ENCODE results near the gene CDK7. TPM values are rescaled to one million over a fixed set of nuclear protein-coding genes. Genes with fewer than 3 reads are reported as not detected.
"Not testable (repeated sequence)": the region's sequence is repeated elsewhere in the genome, so short reads cannot be mapped to it uniquely, and the experiment has no call there.

Gene CDK7
- total RNA-seq, 2 donors from 2014 or later = 4.0 to 14.5 TPM

DNA sequence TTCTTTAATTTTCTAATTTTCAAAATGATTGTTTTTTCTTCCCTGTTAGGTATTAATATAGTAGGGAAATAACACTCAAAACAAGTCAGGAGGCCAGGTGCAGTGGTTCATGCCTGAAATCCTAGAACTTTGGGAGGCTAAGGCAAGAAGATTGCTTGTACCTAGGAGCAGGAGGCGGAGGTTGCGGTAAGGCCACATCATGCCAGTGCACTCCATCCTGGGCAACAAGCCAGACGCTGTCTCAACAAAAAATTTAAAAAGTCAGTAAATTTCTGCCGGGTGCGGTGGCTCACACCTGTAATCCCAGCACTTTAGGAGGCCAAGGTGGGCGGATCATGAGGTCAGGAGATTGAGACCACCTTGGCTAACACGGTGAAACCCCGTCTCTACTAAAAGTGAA is 10.2 kb upstream of the CDK7 start:
- WGBS, 2 donors = 97% methylated on average over 8 of the region's 8 CpGs
- Histone ChIP-seq H3K36me3 (replicated peaks in 1 of 2; ENCODE audit: insufficient read depth in 1 of 2, low read depth in 2 of 2) (peaks cover 0 to 3% of the 10 kb centered on the region in 2 donors), H3K27ac (no peak overlapping the region), H3K4me3 (no peak overlapping the region), H3K9me3 (no peaks in the 10 kb centered on the region), H3K4me1 (no peaks in the 10 kb centered on the region), H3K27me3 (no peaks in the 10 kb centered on the region)
- TF ChIP-seq POLR2A (IDR thresholded peaks at IDR 0.05) = no peak
- TF ChIP-seq, protein P1, sequence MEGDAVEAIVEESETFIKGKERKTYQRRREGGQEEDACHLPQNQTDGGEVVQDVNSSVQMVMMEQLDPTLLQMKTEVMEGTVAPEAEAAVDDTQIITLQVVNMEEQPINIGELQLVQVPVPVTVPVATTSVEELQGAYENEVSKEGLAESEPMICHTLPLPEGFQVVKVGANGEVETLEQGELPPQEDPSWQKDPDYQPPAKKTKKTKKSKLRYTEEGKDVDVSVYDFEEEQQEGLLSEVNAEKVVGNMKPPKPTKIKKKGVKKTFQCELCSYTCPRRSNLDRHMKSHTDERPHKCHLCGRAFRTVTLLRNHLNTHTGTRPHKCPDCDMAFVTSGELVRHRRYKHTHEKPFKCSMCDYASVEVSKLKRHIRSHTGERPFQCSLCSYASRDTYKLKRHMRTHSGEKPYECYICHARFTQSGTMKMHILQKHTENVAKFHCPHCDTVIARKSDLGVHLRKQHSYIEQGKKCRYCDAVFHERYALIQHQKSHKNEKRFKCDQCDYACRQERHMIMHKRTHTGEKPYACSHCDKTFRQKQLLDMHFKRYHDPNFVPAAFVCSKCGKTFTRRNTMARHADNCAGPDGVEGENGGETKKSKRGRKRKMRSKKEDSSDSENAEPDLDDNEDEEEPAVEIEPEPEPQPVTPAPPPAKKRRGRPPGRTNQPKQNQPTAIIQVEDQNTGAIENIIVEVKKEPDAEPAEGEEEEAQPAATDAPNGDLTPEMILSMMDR (IDR thresholded peaks at IDR 0.05) = no peak
- DNase-seq (peak in 1 of 4 donors; percentile 9), ATAC-seq (no peak)
- intact Hi-C loops (cut with DNase I) = no loop called here

DNA sequence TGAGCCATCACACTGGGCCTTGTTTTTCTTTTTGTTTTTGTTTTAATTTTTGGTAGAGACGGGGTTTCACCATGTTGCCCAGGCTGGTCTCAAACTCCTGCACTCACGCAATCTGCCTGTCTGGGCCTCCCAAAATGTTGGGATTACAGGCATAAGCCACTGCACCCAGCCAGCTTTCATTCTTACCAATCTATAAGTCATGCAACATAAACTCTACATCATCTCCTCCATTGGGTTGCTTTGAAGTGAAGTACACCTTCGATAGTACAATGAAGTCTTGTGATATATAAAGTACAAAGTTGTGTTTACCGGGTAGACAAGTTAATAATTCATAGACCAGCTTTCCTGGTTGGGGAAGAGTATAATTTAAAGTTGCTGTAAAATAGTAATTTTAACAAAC is 8.8 kb upstream of the CDK7 start:
- Histone ChIP-seq H3K27ac (no peak overlapping the region), H3K4me1 (no peaks in the 10 kb centered on the region), H3K9me3 (no peaks in the 10 kb centered on the region), H3K36me3 (replicated peaks in 1 of 2; ENCODE audit: insufficient read depth in 1 of 2, low read depth in 2 of 2) (peaks cover 0 to 3% of the 10 kb centered on the region in 2 donors), H3K4me3 (no peak overlapping the region), H3K27me3 (no peaks in the 10 kb centered on the region)
- intact Hi-C loops (cut with DNase I) = no loop called here
- DNase-seq (no peak), ATAC-seq (no peak)
- no peak for TF ChIP-seq POLR2A (IDR thresholded peaks at IDR 0.05)
- TF ChIP-seq, protein P1 (IDR thresholded peaks at IDR 0.05) = no peak
- 61 to 68% methylated on average over 4 of the region's 4 CpGs for WGBS, 2 donors

DNA sequence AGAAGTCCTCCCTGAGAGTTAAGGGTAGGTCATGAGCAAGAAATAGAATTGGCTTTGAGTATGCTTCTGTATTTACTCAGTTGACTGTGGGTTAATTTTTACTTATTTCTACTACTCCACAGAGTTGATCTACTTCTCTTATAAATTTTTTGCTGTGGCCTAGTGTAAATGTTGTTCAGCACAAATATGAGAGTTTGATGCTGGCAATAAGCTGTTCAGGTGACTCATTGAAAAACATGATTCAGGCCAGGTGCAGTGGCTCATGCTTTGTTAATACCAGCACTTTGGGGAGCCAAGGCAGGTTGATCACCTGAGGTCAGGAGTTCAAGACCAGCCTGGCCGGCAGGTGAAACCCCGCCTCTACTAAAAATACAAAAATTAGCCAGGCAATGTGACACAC is 4.5 kb upstream of the CDK7 start:
- WGBS, 2 donors = 71 to 78% methylated on average over 2 of the region's 2 CpGs
- no peak overlapping the region for H3K27ac ChIP-seq
- intact Hi-C loops (cut with DNase I) = no loop called here
- ATAC-seq (no peak), DNase-seq (peak in 1 of 4 donors; percentile 20)
- H3K9me3 ChIP-seq = no peaks in the 10 kb centered on the region
- H3K4me1 ChIP-seq = no peaks in the 10 kb centered on the region
- no peaks in the 10 kb centered on the region for H3K27me3 ChIP-seq
- TF ChIP-seq, protein P1 (IDR thresholded peaks at IDR 0.05) = no peak
- TF ChIP-seq POLR2A (IDR thresholded peaks at IDR 0.05) = no peak
- H3K4me3 ChIP-seq = no peak overlapping the region
- peaks cover 0 to 3% of the 10 kb centered on the region in 2 donors for H3K36me3 ChIP-seq (replicated peaks in 1 of 2; ENCODE audit: insufficient read depth in 1 of 2, low read depth in 2 of 2)

DNA sequence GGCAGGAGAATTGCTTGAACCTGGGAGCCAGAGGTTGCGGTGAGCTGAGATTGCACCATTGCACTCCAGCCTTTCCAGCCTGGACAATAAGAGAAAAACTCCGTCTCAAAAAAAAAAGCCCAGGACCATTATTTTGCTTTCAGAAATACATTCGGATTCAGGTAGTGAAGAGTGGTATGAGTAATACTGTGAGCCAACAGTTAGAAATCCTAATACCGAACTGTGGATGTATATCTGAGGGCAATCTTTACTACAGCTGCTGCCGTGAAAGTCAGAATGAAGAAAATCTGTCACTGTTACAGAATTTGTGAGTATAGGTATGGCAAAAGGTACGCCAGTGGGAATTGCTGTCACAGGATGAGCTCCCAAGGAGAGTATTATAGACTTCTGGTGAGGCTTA is 3.4 kb upstream of the CDK7 start:
- ATAC-seq (no peak), DNase-seq (no peak)
- H3K27ac ChIP-seq = no peak overlapping the region
- H3K9me3 ChIP-seq = no peaks in the 10 kb centered on the region
- peaks cover 10% of the 10 kb centered on the region for H3K4me1 ChIP-seq
- H3K4me3 ChIP-seq = no peak overlapping the region
- intact Hi-C loops (cut with DNase I) = no loop called here
- H3K27me3 ChIP-seq = no peaks in the 10 kb centered on the region
- H3K36me3 ChIP-seq (replicated peaks in 1 of 2; ENCODE audit: insufficient read depth in 1 of 2, low read depth in 2 of 2) = peaks cover 0 to 3% of the 10 kb centered on the region in 2 donors
- WGBS, 2 donors = 90% methylated on average over 6 of the region's 6 CpGs
- TF ChIP-seq POLR2A (IDR thresholded peaks at IDR 0.05) = no peak
- TF ChIP-seq, protein P1 (IDR thresholded peaks at IDR 0.05) = no peak

DNA sequence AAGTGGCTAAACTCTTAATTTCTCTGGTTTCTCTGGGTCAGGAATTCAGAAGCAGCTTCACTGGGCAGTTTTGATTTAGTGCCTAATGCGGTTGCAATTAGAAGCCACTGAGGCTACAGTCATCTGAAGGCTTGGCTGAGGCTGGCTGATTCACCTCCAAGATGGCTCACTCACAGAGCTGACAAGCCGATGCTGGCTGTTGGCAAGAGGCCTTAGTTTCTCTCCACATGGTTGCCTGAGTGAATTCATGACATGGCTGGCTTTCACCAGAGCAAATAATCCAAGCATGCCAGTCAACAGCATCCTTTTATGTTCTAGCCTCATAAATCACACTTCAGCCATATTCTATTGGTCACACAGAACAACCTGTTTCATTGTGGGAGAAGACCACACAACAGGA is 2.8 kb upstream of the CDK7 start:
- H3K9me3 ChIP-seq = no peaks in the 10 kb centered on the region
- H3K4me1 ChIP-seq = peaks cover 10% of the 10 kb centered on the region
- WGBS, 2 donors = 89 to 93% methylated on average over 2 of the region's 2 CpGs
- H3K27ac ChIP-seq = no peak overlapping the region
- H3K4me3 ChIP-seq = no peak overlapping the region
- ATAC-seq = no peak
- peaks cover 0 to 3% of the 10 kb centered on the region in 2 donors for H3K36me3 ChIP-seq (replicated peaks in 1 of 2; ENCODE audit: insufficient read depth in 1 of 2, low read depth in 2 of 2)
- no peak for DNase-seq
- TF ChIP-seq, protein P1 (IDR thresholded peaks at IDR 0.05) = no peak
- TF ChIP-seq POLR2A (IDR thresholded peaks at IDR 0.05) = no peak
- no peaks in the 10 kb centered on the region for H3K27me3 ChIP-seq
- intact Hi-C loops (cut with DNase I) = no loop called here

DNA sequence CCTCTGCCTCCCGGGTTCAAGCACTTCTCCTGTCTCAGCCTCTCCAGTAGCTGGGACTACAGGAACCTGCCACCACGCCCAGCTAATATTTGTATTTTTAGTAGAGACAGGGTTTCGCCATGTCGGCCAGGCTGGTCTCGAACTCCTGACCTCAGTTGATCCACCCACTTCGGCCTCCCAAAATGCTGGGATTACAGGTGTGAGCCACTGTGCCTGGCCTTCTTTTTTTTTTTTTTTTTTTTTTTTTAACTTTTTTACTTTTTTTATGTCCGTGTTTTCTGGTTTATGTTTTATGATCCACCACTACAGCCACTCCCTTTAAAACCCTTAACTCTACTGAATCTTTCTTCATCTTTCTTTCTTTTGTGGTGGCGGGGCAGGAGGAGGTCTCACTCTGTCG is 2.0 kb downstream of the CDK7 start:
- ATAC-seq; H3K27ac ChIP-seq; H3K4me3 ChIP-seq; H3K27me3 ChIP-seq; DNase-seq; H3K36me3 ChIP-seq (replicated peaks in 1 of 2; ENCODE audit: insufficient read depth in 1 of 2, low read depth in 2 of 2); intact Hi-C loops (cut with DNase I); H3K9me3 ChIP-seq: not testable (repeated sequence)
- peaks cover 14% of the 10 kb centered on the region for H3K4me1 ChIP-seq
- WGBS, 2 donors = 92 to 96% methylated on average over 9 of the region's 9 CpGs
